ENCODE data around the gene STAMBPL1.

Gene STAMBPL1

DNA sequence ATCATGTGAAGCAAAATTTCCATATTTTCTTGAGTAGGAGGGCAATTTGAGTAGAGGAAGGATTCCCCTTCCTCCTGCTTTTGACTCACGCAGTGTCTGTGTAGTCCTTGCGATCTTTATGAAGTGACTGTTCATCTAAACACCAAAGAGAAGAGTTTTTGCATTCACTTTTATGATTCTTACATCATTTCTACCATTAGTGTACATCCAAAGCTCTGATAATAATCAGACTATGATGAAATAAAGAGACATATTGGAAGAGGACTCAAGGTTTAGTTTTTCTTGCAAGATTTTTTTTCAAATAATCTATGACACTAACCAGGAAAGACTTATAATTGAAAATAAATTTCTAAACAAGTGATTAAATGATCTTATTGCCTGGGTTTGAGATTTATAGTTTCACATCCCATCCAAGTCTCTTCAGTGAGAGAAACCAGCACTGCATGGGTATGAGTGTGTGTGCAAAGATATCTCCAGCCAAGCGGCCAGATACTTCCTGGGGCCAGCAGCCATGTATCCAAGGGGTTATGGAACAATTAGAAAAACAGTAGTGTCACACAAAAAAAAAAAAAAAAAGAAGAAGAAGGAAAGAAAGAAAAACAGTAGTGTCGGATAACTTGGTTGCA lies 74.5 kb downstream of the STAMBPL1 start:
- DNase-seq: no peak

DNA sequence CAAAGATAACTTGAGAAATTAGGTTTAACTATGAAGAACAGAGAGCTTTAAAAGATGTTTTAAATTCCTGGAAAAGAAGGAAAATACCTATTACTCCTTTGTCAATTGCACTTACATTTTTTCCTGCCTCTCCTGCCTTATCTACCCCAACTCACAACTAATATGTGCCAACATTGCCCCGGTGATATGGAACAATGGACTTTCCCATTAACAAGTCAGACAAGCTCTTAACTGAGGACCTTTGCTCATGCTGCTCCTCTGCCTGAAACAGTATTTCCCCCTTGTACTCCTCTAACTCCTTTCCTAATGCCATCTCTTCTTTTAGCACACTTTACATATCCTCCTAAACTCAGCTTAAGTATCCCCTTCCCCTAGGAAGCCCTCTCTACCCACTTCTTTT lies 77.3 kb downstream of the STAMBPL1 start:
- no peak for DNase-seq

DNA sequence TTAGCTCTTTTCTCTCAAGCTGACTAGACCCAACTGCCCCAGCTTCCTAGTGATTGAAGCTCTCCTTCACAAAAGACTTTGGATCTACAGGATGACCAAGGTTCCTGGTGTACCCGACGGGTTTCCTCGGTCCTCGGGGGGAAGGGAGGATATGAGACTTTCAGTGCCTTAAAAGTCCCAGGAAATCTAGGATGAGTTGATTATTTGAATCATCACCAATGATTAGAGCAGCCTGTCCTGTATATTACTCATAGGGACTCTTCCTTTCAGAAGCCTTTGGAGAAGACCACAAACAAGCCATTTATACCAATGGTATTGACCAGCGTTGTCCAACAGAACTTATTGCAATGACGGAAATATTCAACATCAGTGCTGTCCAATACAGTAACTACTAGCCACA lies 78.7 kb downstream of the STAMBPL1 start:
- no peak for DNase-seq

DNA sequence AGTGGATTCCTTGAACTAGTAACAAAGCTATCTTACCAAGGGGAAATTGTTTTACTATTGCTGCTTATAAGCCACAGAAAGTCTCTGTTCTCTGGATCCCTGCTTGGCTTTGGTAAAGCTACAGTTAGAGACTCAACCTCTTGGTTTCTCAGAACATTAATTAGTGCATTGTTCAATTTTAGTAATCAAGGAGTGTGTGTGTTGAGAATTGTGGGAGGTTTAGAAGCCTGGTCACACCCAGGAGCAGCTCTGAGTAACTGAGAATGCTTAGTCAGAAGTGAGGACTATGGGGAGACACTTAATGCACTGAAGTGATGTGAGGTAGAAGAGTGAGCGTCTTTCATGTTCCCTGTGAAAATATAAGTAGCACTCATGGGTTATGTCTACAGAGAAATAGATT lies 80.8 kb downstream of the STAMBPL1 start:
- no peak for DNase-seq

DNA sequence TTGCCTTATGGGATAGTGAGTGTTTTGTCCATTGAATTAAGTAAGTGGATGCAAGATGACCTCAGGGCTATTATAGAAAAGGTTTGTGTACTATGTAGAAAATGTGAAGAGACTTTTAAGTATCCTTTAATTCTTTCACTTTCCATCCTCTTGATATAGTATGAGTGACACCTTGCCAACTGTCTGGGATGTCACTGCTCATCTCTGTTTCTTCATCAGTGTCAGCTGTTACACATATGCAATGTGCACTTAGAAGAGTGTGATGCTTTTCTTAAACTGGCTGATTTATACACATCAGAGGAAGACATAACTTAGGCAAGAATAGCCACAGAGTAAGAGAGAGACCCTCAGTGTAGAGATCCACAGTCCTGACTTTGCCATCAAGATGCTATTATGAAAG lies 81.2 kb downstream of the STAMBPL1 start:
- DNase-seq: no peak

DNA sequence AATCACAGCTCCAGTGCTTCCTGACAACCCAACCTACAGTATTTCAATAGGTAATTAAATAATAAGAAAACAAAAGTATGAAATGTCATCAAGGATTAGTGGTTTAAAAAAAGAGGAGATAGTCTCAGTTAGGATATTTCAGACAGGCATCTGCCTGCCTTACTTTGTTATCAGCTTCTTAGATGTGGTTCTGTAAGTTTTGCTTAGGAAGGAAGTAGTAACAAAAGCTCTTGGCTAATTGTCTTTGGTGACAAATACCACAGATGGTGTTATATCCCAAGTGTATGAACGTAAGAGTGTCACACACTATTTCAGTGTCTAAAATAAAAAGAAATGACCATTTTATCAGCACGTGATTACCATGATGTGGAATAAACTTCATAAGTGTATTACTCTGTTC lies 82.3 kb downstream of the STAMBPL1 start:
- no peak for DNase-seq

DNA sequence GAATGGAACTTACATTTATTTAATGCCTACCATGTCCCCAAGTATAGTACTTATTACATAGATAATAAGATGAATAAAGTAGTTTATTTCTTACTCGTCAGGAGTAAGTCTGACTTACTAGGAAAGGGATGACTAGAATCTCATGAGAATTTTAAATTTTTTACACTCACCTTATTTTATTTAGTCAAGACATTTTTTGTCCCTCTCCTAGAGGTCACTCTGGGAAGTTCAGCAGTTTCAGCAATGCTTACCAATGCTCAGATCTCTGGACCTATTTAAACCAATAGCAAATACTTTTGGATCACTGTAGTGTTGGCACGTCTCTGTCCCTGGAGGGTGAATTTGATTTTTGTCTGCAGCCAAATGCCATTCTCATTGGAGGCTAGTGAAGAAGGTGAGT lies 83.3 kb downstream of the STAMBPL1 start:
- DNase-seq: no peak

DNA sequence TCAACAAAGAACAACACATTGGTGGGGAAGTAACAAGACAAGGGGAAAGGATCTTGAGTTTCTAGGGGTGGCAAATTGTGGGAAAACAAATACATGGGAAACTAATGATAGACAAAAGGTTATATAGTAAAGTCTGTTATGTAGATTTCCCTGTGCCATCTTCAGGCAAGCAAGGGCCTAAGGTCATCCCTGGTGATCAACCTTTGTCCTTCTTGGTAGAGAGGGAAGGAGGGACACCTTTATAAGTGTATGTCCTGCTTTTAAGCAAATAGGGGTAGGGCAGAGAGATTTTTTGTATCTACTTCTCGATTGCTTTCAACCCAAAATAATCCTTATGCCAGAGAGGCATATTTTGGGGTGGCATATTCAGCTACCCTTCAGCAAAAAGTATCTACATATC lies 84.3 kb downstream of the STAMBPL1 start:
- no peak for DNase-seq

DNA sequence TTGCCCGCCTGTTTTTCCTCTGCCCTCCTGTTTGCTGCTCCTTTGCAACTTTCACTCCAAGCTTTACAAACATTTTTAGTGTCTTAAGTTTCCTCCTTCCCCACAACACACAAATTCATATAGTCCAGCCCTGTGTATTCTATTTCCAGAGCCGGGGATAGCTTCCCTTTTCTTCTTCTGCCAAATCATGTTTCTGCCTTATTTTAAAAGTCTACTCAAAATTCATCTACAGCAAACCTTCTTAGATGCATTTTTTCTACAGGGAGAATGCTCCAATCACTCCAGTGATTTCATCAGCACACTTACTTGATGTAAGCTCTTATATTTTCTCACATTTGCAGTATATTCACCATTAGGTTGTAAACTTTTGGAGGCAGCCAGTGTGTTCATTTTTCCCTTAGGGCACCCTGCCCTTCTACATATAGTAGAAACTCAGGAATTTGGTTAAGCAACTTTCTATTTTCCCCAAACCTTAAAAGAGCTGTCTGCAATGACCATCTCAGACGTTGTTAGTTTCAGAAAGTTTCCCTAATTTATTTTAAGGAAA lies 84.9 kb downstream of the STAMBPL1 start:
- no peak for DNase-seq

DNA sequence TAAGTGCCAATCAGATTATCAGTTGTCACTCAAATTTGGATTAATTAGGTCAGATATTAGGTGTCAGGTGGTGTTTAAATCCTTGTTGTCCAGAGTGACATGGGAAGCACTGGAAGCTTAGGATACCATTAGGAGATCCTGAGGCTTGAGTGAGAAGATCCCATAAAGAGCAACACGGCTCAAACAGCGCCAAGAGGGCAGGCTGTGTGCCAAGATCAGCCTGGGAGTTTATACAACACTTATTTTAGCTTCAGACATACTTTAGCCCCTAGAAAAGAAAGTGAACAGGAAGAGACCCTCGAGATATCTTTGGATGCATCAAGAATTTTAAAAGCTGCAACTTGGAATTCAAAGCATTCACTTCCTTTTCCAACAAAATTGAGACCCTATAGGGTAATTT lies 86.8 kb downstream of the STAMBPL1 start:
- no peak for DNase-seq

DNA sequence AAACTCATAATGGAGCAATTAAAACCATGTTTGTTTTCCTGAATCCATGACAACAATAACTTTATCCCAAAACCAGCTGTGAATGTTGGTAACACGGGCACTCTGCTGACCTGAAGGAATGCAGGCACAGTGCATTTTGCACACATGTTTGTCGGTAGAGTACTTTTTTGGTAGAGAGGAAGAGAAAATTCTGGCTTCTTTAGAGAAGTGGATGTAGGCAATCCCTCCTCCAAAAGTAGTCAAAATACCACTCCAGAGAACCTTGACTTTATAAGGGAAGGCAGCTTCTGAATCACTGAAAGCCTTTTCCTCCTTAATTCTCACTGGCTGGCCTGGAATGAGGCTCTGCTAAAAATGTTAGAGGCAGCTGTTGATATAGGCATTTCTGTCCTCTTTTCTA lies 88.3 kb downstream of the STAMBPL1 start:
- DNase-seq: no peak

DNA sequence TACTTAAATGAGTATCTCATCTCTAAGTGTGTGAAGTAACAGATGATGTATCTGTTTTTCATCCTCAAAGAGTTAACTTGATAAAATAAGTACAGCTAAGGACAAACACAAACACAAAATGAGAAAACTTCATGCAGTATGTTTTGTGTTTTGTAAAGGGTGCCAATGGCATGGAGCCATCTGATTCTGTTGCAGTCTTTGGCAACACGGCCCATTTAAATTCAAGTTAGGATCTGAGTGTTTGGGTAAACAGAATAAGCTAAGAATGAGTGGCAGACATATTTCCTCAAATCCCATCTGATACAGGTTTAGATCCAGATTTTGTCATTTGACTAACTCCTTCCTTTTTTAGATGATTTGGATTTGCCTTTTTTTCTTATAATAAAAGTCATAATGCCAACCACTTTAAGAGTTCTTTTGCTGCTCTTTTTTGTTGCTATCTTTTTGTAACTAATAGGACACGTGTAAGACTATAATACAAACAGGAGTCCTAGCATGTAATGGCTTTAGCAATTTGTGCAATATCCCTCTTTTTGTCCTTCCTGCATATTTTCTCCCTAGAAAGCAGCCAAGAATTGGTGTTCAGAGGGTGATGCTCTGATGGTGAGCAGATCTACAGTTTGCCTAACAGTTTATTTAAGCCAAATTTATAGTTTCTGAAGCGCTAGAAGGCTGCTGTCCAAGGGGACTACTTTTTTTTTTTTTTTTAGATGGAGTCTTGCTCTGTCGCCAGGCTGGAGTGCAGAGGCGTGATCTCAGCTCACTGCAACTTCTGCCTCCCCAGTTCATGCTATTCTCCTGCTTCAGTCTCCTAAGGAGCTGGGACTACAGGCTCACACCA lies 91.4 kb downstream of the STAMBPL1 start:
- no peak for DNase-seq
